NCI-H2171 (cell line): ENCODE results near the gene MYL7.

ENCODE experiments used
- DNase-seq: peaks from one replicate; lab custom pipeline; 2025; lab: John Stamatoyannopoulos, UW

Gene MYL7

DNA sequence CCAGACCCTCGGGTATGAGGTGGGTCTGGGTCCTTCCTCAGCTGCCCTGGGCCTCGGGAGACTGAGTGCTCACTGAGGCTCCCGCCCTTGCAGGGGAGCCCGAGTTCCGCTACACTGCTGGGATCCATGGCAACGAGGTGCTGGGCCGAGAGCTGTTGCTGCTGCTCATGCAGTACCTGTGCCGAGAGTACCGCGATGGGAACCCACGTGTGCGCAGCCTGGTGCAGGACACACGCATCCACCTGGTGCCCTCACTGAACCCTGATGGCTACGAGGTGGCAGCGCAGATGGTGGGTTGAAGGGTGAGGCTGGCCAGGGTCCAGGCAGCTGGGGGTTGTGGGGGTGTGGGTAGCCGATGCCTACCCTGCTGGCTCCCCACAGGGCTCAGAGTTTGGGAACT lies 29.4 kb downstream of the MYL7 start:
- DNase-seq = no peak

DNA sequence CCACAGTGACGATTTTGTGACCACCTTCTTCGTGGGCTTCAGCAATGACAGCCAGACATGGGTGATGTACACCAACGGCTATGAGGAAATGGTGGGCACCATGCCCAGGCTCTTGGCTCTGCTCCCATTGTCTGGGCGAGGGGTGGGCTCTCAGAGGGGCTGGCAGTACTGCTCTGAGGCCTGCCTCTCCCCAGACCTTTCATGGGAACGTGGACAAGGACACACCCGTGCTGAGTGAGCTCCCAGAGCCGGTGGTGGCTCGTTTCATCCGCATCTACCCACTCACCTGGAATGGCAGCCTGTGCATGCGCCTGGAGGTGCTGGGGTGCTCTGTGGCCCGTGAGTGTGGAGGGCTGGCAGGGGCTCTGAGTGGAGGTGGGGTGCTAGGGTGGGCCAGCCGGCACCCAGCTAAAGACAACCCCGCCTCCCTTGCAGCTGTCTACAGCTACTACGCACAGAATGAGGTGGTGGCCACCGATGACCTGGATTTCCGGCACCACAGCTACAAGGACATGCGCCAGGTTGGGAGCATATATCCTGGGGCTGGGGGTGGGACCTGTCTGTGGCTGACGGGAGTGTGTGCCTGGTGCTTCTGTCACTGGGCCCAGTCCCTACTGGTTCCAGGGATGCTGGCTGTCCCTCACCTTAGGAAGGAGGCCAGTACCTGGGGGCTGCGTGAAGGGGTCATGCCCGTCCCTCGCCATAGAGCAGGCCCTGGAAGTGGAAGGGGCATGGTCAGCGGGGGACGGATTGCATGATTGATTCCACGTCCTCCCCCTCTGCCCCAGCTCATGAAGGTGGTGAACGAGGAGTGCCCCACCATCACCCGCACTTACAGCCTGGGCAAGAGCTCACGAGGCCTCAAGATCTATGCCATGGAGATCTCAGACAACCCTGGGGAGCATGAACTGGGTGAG lies 30.2 kb downstream of the MYL7 start:
- DNase-seq = no peak

DNA sequence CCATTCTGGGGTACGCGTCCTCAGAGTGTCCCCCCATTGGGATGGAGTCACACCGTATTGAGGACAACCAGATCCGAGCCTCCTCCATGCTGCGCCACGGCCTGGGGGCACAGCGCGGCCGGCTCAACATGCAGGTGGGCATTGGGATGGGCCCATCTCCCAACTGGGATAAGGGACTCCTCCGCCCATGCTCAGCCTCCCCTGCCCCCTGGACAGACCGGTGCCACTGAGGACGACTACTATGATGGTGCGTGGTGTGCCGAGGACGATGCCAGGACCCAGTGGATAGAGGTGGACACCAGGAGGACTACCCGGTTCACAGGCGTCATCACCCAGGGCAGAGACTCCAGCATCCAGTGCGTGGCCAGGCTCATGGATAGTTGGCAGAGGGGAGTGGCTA lies 31.1 kb downstream of the MYL7 start:
- DNase-seq = no peak

DNA sequence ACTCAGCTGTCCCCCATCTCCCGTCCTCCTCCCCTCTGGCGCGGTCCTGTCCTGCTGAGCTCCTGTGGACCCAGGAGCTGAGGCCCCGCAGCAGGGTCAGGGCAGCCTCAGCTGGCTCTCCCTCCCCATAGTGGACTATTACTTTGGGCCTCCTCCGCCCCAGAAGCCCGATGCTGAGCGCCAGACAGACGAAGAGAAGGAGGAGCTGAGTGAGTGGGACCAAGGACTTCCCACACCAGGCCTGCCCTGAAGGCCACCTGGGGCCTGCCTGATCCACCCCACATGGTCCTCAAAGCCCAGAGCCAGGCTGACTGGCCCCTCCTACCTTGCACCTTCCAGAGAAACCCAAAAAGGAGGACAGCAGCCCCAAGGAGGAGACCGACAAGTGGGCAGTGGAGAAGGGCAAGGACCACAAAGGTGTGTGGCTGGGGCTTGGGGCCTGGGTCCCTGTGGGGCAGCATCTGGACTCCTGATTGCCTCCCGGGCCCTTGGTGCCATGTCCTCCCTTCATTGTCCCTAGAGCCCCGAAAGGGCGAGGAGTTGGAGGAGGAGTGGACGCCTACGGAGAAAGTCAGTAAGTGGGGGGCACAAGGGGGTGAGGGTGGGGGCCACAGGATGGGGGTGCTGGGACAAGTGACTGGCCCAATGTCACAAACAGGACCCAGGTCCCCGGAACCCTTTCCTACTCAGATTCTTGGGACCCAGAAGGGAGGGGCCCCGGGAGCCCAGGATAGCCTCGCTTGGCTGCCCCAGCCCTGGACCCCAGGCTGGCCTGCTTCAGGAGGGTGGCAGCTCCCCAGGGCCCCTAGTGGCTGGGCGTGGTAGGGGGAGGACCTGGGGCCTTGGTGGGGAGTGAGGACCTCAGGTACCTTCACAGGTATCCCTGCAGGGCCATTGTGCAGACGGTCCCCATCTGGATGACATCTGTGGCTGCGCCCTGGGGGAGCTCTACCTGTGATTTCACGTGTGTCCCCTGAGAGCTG lies 32.1 kb downstream of the MYL7 start:
- DNase-seq = no peak

DNA sequence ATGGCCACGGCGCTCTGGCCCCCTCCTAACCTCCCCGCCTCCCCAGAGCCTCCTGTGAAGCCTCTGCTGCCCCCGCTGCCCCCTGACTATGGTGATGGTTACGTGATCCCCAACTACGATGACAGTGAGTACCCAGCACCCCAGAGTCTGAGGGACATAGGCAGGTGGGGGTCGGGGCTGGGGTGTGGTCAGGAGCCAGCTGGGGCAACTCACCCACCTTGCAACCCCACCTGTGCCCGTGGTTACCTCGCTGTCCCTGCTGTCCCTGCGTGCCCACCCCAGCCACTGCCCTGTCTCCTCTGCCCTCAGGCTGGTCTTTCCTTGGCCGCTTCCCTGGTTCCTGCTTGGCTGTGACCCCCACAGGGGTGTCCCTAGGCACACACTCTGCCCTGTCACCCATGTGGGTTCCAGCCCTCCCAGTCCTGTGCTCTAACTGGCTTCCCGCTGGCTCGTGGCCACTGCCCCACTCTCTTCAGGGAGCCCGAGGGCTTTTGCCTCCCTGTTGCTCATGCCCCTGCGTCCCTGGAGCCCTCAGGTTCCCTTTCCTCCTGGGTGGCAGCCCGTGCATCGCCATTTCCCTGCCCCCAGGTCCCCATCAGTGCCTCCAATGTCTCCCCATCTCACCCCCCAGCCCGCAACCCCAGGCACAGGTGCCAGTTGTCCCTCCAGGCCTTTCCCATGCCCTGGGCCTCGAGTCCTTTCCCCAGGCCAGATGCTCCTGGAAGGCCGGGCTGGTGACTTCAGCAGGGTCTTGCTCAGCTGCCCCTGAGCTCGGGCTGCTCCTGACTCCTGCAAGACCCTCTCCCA lies 33.0 kb downstream of the MYL7 start:
- no peak for DNase-seq

DNA sequence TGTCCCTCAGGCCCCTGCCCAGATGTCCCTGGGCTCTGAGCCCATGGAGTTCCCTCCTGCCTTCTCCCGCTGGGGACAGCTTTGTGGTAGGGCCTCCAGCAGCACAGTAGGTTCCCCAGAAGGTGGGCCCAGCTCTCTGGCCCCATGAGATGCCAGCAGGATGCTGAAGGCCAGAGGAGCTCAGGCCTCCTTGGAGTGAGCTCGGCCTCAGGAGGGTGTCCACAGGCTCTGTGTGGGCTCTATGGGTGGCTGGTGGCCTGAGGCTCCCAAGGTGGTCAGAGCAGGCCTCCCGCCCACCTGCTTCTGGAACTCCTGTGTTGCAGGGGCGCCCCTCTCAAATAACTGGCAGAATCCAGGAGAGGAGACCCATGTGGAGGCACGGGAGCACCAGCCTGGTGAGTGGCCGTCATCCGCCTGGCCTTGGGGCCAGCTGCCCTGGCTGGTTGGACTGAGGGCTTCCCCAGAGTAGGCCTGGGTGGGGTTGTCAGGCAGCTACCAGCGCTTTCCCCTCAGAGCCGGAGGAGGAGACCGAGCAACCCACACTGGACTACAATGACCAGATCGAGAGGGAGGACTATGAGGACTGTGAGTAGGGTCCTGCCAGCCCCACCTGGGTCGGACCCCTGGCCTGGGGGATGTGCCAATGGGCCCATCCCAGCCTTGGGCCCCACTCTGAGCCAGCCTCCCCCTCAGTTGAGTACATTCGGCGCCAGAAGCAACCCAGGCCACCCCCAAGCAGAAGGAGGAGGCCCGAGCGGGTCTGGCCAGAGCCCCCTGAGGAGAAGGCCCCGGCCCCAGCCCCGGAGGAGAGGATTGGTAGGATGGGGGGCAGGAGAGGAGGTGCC lies 33.8 kb downstream of the MYL7 start:
- no peak for DNase-seq

DNA sequence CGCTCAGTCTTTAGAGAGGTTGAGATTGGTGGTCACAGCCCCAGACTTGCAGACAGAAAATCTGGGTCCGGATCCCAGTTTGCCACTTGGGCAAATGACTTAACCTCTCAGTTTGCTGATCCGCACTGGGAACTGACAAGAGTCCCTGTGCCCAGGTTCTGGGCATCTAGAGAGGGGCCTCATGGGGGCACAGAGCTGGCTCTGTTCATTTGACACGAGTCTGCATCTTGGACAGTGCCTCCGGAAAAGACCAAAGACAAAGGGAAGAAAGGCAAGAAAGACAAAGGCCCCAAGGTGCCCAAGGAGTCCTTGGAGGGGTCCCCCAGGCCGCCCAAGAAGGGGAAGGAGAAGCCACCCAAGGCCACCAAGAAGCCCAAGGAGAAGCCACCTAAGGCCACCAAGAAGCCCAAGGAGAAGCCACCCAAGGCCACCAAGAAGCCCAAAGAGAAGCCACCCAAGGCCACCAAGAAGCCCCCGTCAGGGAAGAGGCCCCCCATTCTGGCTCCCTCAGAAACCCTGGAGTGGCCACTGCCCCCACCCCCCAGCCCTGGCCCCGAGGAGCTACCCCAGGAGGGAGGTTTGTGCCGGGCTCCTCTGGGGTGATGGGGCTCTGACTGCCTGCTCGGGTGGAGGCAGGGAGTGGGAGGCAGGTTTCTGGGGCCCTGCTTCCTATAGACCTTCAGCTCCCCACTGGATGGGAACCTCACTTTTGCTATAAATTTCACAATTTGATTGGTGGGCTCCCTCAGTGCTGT lies 34.6 kb downstream of the MYL7 start:
- DNase-seq = no peak

DNA sequence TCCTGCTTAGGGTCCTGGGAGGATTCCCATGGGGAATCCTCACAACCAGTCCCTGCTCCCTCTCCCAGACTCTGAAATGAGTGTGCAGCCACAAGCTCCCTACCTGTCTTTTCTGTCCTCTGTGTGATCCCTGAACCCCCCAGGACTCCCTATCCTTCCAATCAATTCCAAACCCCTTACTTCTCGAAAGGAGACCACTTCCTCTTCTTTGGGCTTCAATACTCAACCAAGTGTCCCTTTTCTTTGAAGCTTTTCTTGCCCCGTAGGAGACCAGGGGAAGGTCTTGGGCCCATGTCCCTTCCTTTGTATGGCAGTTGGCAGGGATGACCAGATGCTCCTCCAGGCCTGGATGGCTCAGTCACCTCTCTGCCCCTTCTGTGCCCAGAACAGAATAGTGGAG lies 35.3 kb downstream of the MYL7 start:
- no peak for DNase-seq

DNA sequence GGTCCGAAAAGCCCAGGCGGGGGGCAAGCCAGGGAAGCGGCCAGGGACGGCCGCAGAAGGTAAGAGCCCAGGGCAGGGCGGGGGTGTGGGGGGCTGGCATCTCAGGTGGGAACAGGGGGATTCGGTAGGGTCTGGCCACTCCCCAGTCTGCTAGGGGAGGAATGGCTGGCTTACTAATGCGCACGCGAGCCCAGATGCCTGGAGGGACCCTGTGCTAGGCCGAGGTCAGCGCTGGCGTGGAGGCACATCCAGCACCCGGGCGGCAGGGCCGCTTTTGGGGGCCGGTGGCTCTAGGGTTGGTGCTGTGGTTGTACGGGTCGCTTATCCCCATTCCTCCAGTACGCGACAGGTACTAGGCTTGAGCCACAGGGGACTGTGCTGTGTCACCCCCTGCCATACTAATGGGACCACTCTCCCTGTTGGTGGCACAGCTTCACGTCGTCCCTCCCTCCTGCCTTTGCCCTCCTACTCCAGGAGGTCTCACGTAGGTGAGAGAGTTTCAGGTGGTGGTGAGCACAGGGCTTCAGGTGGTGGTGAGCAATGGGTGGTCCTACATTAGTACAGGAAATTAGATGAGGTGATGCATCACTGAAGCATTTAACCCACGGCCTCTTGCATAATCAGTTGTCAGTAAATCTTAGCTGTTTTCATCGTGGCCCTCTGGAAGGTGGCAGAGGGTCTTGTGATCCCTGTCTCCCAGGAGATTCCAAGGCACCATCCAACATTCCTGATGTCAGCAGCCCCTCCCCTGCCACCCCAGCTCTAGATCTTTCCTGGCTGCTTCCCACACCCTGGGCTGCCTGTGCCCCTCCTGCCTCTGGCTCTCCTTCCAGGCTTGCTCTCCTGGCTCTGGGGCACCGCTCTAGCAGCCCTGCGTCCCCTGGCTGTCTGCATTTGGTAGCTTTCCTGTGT lies 36.0 kb downstream of the MYL7 start:
- no peak for DNase-seq

DNA sequence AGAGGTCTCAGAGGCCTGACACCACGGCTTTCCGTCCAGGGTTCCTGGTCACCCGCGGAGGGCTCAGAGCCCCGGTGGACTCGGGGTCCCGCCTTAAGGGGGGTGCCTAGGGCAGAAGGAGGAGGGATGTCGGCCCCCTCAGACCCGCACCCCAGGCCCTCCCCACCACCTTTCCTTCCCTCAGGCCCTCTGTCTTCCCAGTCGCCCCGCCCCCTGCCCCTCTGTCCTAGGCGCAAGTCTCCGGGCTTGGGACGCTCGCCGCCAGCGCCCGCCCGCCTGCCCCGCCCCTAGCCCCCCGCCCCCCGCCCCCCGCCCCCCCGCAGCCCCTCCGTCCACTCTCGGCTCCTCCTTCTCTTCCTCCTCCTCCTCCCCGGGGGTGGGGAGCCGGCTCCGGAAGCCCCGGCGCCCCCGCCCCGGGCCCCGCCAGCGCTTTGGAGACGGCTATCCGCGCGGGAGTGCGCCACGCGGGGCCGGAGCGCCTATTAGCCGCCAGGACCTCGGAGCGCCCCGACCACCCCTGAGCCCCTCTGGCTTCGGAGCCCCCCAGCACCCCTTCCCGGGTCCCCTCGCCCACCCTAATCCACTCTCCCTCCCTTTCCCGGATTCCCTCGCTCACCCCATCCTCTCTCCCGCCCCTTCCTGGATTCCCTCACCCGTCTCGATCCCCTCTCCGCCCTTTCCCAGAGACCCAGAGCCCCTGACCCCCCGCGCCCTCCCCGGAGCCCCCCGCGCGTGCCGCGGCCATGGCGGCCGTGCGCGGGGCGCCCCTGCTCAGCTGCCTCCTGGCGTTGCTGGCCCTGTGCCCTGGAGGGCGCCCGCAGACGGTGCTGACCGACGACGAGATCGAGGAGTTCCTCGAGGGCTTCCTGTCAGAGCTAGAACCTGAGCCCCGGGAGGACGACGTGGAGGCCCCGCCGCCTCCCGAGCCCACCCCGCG lies 36.9 kb downstream of the MYL7 start, which contains the start of gene AEBP1:
Gene AEBP1 (plus strand): TSS at position 423 of the 937 bp plus-strand sequence. CDS start 321 bp downstream, at position 744.
- DNase-seq = no peak

DNA sequence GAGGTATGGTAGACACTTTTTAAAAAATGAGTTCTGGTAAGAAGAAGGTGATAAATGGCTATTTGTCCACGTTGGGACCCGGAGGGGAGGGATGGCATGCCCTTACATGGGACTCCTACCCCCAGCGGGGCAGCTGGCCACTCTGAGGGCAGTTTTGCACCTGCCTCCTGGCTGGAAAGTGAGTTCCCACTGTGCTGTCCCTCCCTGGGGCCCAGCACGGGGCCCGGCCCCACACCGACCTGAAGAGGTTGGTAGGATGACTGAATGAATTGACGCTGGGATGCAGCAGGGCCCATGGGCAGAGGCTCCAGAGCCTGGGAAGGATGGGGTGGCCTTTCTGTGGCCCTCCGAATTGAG lies 37.6 kb downstream of the MYL7 start:
- DNase-seq = no peak

DNA sequence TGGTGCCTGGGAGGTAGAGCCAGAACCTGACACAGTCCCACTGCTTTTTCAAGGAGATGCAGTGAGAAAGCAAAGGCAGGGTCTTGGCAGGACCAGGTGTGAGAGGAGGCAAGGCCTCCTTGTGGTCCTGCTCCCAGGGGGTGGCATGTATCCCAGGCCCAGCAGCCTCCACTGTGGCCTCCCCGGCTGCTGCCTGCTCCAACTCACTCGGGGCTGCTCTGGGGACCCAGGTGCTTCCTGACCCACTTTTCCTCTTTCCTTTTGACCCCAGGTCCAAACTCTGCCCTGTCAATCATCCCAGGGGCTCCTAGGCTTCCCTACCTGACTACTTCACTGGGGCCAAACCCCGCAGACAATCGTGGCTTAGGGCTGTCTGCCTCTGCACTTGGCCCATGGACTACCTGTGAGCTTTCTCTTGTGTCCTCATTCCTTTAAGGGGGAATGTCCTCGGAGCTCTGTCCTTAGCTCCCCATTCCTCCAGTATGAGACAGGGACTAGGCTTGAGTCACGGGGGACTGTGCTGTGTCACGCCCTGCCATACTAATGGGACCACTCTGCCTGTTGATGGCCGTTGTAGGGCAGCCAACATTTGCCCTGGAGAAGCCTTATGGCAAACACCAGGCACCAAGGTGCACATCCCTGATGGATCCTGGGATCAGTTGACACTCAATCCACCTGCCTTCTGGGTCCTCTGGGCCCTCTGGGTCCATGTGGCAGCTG lies 38.1 kb downstream of the MYL7 start:
- DNase-seq = no peak

DNA sequence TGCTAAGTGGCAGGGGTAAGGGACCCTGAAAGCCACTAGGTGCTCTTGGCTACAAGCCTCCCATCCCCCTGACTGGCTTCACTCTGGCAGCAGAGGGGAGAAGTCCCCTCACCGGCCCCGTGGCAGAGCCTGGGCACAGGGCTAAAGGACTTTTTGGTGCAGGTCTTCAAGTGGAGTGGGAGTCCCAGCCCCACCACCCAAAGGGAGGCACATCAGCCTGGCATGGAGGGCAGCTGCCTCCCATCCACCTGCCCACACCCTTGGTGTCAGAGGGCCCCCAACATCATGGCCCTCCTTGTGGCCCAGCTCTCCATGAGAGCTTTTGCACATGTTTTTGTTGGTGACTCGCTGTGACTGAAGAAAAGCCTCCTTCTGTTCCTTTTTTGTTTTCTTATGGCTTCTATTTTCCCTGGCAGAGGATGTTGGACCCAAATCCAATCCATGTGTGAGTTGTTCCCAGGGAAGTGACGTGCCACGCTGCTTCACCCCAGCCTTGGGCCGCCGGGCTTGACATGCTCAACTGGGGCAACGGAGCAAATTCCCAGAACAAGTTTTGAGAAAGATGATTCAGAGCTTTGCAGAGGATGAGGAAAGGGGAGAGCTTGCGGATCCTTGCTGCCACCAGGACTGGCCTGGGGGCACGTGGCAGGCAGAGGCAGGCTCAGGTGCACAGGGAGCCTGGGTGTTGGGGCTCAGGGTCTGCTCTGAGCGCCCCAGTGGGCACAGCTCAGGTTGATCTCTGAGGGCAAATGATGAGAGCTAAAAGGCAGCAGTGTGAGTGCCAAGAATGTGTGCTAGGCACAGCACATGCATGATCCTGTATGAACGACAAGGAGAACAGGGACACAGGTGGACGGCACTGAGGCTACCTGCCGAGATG lies 38.9 kb downstream of the MYL7 start:
- no peak for DNase-seq

DNA sequence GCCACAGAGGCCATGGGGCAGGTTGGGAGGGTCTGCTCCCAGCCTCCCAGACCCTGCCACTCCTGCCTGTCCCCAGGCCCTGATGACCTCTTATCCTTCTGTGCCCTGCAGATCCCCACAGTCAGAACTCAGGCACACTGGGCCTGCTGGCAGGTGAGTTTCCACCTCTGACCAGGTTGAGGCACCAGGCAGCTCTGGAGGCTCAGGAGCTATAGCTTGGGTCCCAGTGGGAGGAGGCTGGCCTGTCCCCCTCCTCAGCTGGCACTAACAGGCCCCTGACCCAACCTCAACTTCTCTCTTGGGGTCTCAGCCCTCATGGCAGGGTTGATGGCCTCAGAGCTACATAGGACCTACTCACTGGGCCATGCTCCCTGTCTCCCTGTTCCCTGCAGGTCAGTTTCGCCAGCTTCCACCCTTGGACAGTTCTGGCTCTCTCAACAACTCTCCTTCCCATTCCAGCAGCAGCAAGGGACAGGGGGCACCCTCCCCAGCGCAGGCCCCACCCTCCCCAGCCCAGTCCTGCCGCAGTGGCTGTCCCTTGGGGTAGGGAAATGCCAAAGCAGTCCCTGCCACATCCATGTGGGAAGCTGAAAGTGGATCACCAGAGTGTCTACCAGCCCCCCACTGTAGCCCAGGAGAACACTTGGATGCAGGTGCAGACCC lies 39.7 kb downstream of the MYL7 start:
- no peak for DNase-seq

DNA sequence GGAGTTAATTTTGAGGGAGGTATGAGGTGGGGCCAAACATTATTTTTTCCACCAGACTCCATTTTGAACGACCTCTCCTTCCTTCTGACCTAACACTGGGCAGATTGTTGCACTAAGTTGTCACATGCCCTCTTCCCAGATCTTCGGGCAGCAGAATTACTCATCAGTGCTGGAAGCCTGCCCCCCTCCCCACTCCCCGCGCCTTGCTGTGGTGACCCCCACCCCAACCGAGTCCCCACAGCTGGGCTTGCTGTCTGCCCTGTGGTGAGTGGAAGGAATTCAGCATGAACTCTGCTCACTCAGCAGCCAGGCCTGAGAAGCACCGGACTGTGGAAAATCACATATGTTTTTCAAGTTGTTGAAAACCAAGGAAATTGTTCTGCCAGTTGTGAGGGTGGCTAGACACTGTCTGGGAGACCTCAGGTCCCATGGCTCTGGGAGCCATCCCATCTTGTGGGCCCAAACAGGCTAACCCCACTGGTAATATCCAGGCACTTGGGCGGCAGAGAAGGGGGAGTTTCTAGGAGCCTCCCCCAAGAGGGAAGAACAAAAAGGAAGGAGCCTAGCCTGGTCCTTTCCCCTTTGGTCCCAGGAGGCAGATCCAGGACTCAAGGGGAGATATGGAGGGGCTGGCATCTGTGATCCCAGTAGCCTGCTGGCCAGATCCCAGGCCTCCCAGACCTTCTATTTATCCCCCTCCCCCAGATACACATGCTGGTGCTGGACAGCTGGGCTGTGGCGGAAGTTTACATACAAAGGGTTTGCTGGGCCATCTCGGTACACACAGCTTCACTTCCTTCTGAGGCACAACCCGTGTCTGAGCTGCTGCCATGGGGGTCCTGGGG lies 40.5 kb downstream of the MYL7 start:
- no peak for DNase-seq
